Thoracic aorta (tissue), 2 donors: ENCODE data around the gene SNRPE. TPM values are rescaled to one million over a fixed set of nuclear protein-coding genes. Genes with fewer than 3 reads are reported as not detected.

ENCODE experiments used
- ATAC-seq: fragments of 150-250 bp; one replicate; pipeline ENCODE4 v1.8.0; 2017; ENCODE audit warnings: low read depth; ENCODE audit not compliant: insufficient number of reproducible peaks, low FRiP score
- DNase-seq: peaks from one replicate; pipeline ENCODE4 v3.0.0-alpha.2; 2020; ENCODE audit warnings: low spot score
- H3K27ac ChIP-seq, 2 donors: fragments of 200-600 bp; sonication (generic); 1 replicate in 1 of 2; 2 replicates in 1 of 2; pipeline ENCODE4 v1.5.1; 2016; ENCODE audit warnings: mild to moderate bottlenecking in 2 of 2, moderate library complexity in 2 of 2
- H3K27me3 ChIP-seq: fragments of 200-600 bp; sonication (generic); replicated peaks from 2 replicates; pipeline ENCODE4 v1.6.0; 2016; ENCODE audit warnings: mild to moderate bottlenecking; ENCODE audit not compliant: insufficient read depth
- H3K36me3 ChIP-seq: fragments of 200-600 bp; sonication (generic); one replicate; pipeline ENCODE4 v1.5.1; 2016
- H3K4me1 ChIP-seq, 2 donors: fragments of 200-600 bp; sonication (generic); 1 replicate in 1 of 2; 2 replicates in 1 of 2; pipeline versions ENCODE4 v1.5.1 to v1.6.0; 2016; ENCODE audit warnings: low read depth in 2 of 2, mild to moderate bottlenecking in 1 of 2; ENCODE audit not compliant: control insufficient read depth in 1 of 2
- H3K4me3 ChIP-seq: fragments of 200-600 bp; sonication (generic); 2 replicates; pipeline ENCODE4 v1.5.1; 2016; ENCODE audit warnings: mild to moderate bottlenecking
- H3K9me3 ChIP-seq: fragments of 200-600 bp; sonication (generic); 2 replicates; pipeline ENCODE4 v1.5.1; 2016
- total RNA-seq, 2 donors: library from RNA; depleted of rRNA; stranded (reverse); fragments of >200 nt; gene quantifications; one replicate each; pipeline versions ENCODE4 v1.1.0 to v1.2.3, GENCODE V29; 2016
- TF ChIP-seq, protein P1 (sequence below): fragments of 200-600 bp; sonication (generic); IDR thresholded peaks from one replicate; pipeline ENCODE4 v1.5.1; 2019; ENCODE audit warnings: antibody characterized with exemption

The SNRPE gene
- total RNA-seq, 2 donors from 2014 or later, result 16.8 to 55.3 TPM

DNA sequence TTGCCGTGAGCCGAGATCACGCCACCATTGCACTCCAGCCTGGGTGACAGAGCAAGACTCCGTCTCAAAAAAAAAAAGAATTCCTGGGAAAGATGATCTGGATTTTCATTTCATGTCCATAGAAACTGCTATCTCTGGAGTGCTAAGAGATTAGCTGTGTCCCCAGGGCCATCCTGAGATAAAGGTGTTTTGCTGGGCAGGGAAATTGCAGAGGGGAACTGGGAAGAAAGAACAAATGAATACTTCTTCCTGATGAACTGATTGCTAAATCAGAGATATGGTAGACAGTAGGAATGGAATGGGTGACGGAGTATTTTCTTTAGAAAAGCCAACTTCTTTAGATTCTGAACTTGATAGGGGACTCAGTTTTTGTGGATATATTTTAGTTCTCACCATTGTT, 19.2 kb downstream of the SNRPE start:
- no peak for ATAC-seq
- no peaks in the 10 kb centered on the region for H3K36me3 ChIP-seq
- H3K27ac ChIP-seq, result no peak overlapping the region
- TF ChIP-seq, protein P1, sequence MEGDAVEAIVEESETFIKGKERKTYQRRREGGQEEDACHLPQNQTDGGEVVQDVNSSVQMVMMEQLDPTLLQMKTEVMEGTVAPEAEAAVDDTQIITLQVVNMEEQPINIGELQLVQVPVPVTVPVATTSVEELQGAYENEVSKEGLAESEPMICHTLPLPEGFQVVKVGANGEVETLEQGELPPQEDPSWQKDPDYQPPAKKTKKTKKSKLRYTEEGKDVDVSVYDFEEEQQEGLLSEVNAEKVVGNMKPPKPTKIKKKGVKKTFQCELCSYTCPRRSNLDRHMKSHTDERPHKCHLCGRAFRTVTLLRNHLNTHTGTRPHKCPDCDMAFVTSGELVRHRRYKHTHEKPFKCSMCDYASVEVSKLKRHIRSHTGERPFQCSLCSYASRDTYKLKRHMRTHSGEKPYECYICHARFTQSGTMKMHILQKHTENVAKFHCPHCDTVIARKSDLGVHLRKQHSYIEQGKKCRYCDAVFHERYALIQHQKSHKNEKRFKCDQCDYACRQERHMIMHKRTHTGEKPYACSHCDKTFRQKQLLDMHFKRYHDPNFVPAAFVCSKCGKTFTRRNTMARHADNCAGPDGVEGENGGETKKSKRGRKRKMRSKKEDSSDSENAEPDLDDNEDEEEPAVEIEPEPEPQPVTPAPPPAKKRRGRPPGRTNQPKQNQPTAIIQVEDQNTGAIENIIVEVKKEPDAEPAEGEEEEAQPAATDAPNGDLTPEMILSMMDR, result no peak
- H3K9me3 ChIP-seq, result no peaks in the 10 kb centered on the region
- H3K4me1 ChIP-seq, result no peaks in the 10 kb centered on the region
- no peak overlapping the region for H3K4me3 ChIP-seq
- DNase-seq, result no peak
- H3K27me3 ChIP-seq, result no peaks in the 10 kb centered on the region

DNA sequence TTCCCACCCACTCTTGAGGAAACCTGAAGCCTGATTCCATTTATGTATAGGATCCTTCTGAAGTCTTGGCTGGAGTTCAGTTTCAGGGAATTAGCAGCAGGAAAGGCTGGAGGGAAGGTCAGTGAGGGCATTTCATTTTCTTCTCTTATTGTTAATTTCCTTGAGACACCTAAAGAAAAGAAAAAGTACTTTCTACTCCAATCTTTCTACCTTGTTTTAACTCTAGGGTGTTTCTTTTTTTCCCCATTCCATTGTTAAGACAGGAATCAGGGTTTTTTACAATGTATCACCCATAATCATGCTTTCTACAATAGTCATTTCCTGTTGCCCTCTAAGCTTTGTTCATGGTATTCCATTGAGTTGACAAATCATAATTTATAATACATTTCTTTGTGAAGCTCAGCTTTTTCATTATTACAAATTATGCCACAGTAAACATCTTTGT, 27.4 kb downstream of the SNRPE start:
- TF ChIP-seq, protein P1, result no peak
- Histone ChIP-seq H3K27me3 (no peaks in the 10 kb centered on the region), H3K27ac (no peak overlapping the region), H3K9me3 (no peaks in the 10 kb centered on the region), H3K4me1 (no peaks in the 10 kb centered on the region), H3K4me3 (no peak overlapping the region), H3K36me3 (no peaks in the 10 kb centered on the region)
- DNase-seq (no peak), ATAC-seq (no peak)

DNA sequence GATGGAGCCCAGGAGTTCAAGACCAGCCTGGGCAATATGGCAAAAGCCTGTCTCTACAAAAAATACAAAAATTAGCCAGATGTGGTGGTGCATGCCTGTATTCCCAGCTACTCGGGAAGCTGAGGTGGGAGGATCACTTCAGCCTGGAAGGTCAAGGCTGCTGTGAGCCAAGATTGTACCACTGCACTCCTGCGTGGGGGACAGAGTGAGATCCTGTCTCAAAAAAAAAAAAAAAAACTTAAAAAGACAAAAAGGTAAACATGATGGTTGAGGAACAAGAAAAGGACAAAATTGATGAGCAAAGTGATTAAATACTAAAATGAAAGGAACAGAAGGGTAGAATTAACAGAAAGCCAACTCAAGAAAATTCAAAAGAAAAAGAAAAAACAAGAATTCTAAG, 30.6 kb downstream of the SNRPE start:
- DNase-seq, result no peak
- peaks cover 8% of the 10 kb centered on the region for H3K9me3 ChIP-seq
- no peaks in the 10 kb centered on the region for H3K27me3 ChIP-seq
- H3K4me3 ChIP-seq, result no peak overlapping the region
- no peaks in the 10 kb centered on the region for H3K4me1 ChIP-seq
- ATAC-seq, result no peak
- H3K27ac ChIP-seq, result no peak overlapping the region
- H3K36me3 ChIP-seq, result no peaks in the 10 kb centered on the region
- TF ChIP-seq, protein P1, result no peak

DNA sequence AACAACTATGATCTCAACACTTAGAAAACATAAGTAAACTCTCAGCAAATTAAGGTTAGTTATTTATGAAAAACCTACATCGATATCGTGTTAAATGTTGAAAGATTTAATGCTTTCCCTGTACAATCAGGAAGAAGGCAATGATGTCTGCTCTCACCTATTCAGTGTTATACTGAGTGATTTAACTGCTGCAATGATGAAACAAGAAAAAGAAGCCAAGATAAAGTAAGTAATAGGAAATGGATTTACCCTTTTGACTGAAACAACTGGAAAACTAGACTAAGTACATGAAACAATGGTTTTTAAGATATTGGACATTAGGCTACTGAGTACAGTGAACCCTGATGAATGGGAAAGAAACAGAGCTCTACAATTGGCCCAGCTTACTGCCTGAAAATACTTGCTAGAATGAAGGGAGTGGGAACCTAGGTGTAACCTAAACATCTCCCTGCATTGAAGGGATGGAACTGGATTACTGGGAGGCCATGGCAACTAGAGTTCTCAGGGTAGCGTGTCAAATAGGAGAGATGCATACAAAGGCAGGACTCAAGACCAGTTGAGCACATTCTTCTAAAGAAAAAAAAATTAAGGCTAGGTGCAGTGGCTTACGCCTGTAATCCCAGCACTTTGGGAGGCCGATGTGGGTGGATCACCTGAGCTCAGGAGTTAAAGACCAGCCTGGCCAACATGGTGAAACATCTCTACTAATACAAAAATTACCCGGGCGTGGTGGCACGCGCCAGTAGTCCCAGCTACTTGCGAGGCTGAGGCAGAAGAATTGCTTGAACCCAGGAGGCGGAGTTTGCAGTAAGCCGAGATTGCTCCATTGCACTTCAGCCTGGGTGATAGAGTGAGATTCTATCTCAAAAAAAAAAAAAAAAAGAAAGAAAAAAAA, 37.3 kb downstream of the SNRPE start:
- Histone ChIP-seq H3K27ac (no peak overlapping the region), H3K27me3 (no peaks in the 10 kb centered on the region), H3K9me3 (peaks cover 8% of the 10 kb centered on the region), H3K4me1 (no peaks in the 10 kb centered on the region), H3K36me3 (no peaks in the 10 kb centered on the region), H3K4me3 (no peak overlapping the region)
- no peak for ATAC-seq
- TF ChIP-seq, protein P1, result no peak
- DNase-seq, result no peak

DNA sequence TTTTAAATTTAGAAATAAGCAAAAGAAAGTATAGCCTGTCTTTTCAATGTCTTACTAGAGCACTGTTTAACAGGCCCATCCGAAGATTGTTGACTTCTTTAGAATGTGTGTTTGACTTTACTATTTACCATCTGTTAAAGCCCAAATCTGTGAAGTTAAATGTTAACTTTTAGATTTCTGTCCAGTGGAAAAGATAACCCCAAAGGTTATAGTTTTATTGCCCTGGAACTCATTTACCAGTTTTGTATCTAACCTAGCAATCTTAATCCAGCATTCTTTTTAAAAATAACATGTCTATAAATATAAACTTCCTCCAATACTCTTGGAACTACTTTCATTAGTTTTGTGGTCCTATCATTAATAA, 37.9 kb downstream of the SNRPE start:
- Histone ChIP-seq H3K9me3 (peaks cover 8% of the 10 kb centered on the region), H3K36me3 (no peaks in the 10 kb centered on the region), H3K4me3 (no peak overlapping the region), H3K27me3 (no peaks in the 10 kb centered on the region), H3K4me1 (no peaks in the 10 kb centered on the region), H3K27ac (no peak overlapping the region)
- ATAC-seq, result no peak
- no peak for DNase-seq
- TF ChIP-seq, protein P1, result no peak
